ENCODE measurements around the gene PSPH.
"Not testable (repeated sequence)": the region's sequence is repeated elsewhere in the genome, so short reads cannot be mapped to it uniquely, and the experiment has no call there.

Gene PSPH

DNA sequence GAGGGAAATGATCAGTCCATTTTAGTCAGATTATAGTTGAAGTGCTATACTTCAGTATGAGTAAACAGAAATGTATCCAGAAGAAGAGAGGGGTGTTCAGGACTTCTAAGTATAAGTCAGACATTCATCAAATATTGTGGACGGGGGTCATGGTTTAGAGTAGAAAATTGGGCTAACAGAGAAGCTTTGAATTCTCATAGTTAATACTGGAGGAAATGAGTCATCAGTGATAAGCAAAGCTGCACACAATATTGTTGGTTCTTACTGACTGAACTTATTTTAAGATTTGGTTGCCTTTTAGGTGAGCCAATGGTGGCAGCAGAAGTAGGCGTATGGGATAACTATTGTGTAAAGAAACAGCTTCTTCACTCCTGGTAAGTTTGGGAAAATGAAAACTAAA lies 11.1 kb upstream of the PSPH start:
- peak; percentile 22 for DNase-seq

DNA sequence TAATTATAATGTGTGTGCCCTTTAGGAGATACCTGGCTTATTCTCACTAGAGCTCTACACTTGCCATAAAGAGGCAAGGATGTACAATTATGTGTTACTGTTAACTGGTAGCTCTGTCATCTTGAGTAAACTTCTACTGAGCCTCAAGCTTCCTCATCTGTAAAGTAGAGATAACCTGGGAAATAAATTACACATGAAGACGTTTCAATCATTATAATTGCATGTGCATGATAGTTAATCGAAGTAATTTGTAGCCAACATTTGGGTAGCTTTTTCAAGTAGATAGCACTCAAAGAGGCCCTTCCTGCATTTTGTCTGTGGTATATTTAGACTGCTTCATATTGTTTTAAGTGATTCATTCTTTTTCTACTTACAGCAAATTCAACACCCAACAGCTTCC lies 2.7 kb upstream of the PSPH start:
- DNase-seq: no peak

DNA sequence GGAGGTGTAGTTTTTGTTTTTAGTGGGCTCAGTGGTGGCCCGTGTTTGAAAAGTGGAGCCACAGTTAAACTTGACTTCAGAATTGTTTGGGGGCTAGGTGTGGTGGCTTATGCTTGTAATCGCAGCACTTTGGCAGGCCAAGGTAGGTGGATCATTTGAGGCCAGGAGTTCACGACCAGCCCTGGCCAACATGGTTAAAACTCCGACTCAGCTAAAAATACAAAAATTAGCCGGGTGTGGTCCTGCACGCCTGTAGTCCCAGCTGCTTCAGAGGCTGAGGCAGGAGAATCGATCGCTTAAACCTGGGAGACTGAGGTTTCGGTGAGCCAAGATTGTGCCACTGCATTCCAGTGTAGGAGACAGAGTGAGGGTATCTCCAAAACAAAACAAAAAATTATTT lies 2.1 kb upstream of the PSPH start:
- DNase-seq: no peak

GRCh38 chr7:56051053-56051338 lies 248 bp downstream of the PSPH start:
- no peak for DNase-seq

GRCh38 chr7:56048763-56049162 lies 2.5 kb downstream of the PSPH start:
- DNase-seq: not testable (repeated sequence)

GRCh38 chr7:56048245-56048644 lies 3.0 kb downstream of the PSPH start:
- DNase-seq: no peak

GRCh38 chr7:56047446-56048116 lies 3.7 kb downstream of the PSPH start:
- DNase-seq: not testable (repeated sequence)

- no peak for DNase-seq
Observed at GRCh38 chr7:56046721-56047445, 4.4 kb downstream of the PSPH start.

DNA sequence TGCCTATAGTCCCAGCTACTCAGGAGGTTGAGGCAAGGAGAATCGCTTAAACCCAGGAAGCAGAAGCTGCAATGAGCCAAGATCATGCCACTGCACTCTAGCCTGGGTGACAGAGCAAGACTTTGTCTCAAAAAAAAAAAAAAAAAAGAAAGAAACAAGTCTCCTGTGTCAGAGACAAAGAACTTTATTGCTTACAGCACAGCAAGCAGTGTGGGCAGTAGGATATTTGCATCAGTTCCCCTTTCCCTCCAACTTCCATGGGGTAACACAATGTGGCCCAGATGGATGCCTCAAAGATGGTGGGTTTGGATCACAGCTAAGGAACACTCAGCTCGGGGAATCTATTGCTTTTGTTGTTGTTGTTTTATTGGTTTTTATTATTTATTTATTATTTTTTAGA lies 5.5 kb downstream of the PSPH start:
- not testable (repeated sequence) for DNase-seq

DNA sequence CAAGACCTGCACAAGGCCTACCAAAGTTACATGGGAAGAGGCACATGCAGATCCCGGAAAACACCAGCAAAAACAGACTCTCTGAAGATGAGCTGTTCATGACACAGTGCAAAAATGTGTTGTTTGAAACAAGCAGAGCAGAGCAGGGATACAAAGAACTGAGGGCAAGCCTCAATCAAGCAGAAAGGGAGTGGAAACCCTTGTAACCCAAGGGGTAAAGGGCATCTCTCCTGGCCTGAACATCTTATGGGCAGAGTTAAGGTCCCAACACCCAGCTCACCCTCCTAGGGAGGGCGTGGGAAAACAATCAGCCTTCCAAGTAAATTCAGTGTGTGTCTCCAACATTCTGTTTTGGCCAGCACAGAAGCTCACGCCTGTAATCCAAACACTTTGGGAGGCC lies 10.5 kb downstream of the PSPH start:
- DNase-seq: no peak

- peak; percentile 76 for DNase-seq
Observed at GRCh38 chr7:56033671-56034432, 17.4 kb downstream of the PSPH start.

DNA sequence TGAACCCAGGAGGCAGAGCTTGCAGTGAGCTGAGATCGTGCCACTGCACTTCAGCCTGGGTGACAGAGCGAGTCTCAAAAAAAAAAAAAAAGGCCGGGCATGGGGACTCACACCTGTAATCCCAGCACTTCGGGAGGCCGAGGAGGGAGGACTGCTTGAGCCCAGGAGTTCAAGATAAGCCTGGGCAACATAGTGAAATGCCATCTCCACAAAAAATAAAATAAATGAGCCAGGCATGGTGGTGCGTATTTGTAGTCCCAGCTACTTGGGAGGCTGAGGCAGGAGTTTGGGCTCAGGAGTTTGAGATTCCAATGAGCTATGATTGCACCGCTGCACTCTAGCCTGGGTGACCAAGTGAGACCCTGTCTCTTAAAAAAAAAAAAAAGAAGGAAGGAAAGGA lies 18.7 kb downstream of the PSPH start:
- not testable (repeated sequence) for DNase-seq

GRCh38 chr7:56031556-56031955 lies 19.7 kb downstream of the PSPH start:
- DNase-seq: not testable (repeated sequence)

DNA sequence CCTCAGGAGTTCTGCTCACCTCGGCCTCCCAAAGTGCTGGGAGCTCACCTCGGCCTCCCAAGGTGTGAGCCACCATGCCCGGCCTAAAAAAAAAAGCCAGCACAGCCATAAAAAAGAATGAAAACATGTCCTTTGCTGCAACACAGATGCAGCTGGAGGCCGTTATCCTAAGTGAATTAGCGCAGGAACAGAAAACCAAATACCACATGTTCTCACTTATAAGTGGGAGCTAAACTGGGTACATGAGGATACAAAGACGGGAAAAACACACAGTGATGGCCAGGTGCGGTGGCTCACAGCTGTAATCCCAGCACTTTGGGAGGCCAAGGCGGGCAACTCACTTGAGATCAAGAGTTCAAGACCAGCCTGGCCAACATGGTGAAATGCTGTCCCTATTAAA lies 20.9 kb downstream of the PSPH start:
- DNase-seq: no peak

GRCh38 chr7:56028942-56029630 lies 22.2 kb downstream of the PSPH start:
- DNase-seq: no peak

GRCh38 chr7:56026538-56026937 lies 24.7 kb downstream of the PSPH start:
- no peak for DNase-seq

GRCh38 chr7:56023500-56023899 lies 27.7 kb downstream of the PSPH start:
- no peak for DNase-seq

GRCh38 chr7:56019501-56019900 lies 31.7 kb downstream of the PSPH start:
- DNase-seq: no peak

- not testable (repeated sequence) for DNase-seq
Observed at GRCh38 chr7:56017015-56017414, 34.2 kb downstream of the PSPH start.

GRCh38 chr7:56009695-56010094 lies 41.5 kb downstream of the PSPH start:
- no peak for DNase-seq

DNA sequence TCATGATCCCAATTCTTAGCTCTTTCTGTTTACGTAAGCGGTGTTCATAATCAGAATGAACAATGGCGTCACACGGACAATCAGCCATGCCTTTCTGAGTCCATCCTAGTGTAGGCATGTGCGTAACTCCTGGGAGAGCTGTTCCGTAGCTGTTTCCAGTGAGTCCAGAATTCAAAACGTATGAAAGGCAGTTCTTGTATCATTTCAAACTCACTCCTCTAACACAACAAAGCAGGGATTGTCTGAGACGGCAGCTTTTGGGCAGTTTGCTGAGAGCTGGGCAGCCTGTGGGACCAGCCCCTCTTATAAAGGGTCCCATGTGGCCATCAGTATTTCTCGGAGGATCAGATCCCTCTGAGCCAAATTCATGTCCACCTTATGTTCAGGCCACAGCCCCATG lies 43.4 kb downstream of the PSPH start:
- no peak for DNase-seq

DNA sequence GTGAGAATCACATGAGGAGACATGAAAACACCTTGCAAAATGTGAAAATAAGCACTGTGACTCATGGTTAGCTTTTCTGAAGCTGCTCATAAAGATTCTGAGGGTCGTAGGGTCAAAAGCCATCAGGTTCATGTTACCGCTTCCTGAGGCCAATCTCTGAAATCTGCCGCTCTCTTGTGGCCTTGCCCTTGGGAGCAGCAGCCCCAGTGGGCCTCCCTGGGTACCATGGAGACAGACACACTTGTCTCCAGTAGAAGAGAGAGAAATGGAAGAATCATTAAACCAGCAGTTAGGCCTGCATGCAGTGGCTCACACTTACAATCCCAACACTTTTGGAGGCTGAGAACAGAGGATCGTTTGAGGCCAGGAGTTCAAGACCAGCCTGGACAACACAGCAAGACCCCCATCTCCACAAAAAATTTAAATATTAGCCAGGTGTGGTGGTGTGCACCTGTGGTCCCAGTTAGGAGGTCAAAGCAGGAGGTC lies 44.0 kb downstream of the PSPH start:
- no peak for DNase-seq

DNA sequence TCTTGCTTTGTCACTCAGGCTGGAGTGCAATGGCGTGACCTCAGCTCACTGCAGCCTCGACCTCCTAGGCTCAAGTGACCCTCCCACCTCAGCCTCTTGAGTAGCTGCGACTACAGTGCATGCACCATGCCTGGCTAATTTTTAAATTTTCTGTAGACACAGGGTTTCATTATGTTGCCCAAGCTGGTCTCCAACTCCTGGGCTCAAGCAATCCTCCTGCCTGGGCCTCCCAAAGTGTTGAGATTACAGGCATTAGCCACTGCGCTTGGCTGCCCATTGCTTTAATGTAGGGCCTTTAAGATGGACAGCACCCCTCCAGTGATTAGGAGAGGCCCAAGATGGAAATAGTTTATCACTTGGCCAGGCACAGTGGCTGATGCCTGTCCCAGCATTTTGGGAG lies 47.5 kb downstream of the PSPH start:
- no peak for DNase-seq
